Thyroid gland (tissue), 4 donors: ENCODE measurements around the gene SLC2A13. TPM values are rescaled to one million over a fixed set of nuclear protein-coding genes. Genes with fewer than 3 reads are reported as not detected.

Experiments
- DNase-seq, 2 donors: peaks; one replicate each; pipeline ENCODE4 v3.0.0-alpha.2; 2019
- H3K27ac ChIP-seq, 3 donors: fragments of 200-600 bp; sonication (generic); 1 replicate in 2 of 3; 2 replicates in 1 of 3; pipeline ENCODE4 v1.5.1; 2016 to 2019; ENCODE audit warnings: mild to moderate bottlenecking in 1 of 3, moderate library complexity in 1 of 3
- H3K27me3 ChIP-seq: fragments of 200-600 bp; sonication (generic); one replicate; pipeline ENCODE4 v1.5.1; 2019
- H3K36me3 ChIP-seq, 2 donors: fragments of 200-600 bp; sonication (generic); one replicate each; pipeline ENCODE4 v1.5.1; 2016 to 2019
- H3K4me1 ChIP-seq, 2 donors: fragments of 200-600 bp; sonication (generic); one replicate each; pipeline ENCODE4 v1.5.1; 2017 to 2019
- H3K4me3 ChIP-seq, 3 donors: fragments of 200-600 bp; sonication (generic); replicated peaks in 1 of 3; 1 replicate in 2 of 3; 2 replicates in 1 of 3; pipeline ENCODE4 v1.5.1; 2016; ENCODE audit warnings: mild to moderate bottlenecking in 1 of 3
- H3K9me3 ChIP-seq: fragments of 200-600 bp; sonication (generic); one replicate; pipeline ENCODE4 v1.5.1; 2017
- CTCF ChIP-seq, 6 experiments: fragments of 200-600 bp in 3 of 6; fragments of 450-650 bp in 3 of 6; sonication (generic) in 3 of 6; IDR thresholded peaks; one replicate each; pipeline ENCODE4 v1.5.1; 2016 to 2019; ENCODE audit warnings: antibody characterized with exemption in 6 of 6, mild to moderate bottlenecking in 2 of 6, inconsistent platforms in 1 of 6, moderate library complexity in 1 of 6
- POLR2A ChIP-seq, 2 donors: fragments of 450-650 bp; IDR thresholded peaks; one replicate each; pipeline ENCODE4 v1.6.1; 2017; ENCODE audit warnings: antibody characterized with exemption in 2 of 2, mild to moderate bottlenecking in 2 of 2, moderate library complexity in 1 of 2
- WGBS, 2 donors: methylation state at CpG; one replicate each; pipeline ENCODE4 v1.1.5; 2017; 5-methylcytosine and 5-hydroxymethylcytosine counted together
- intact Hi-C: fragments of 100-400 bp; cut with DNase I; formaldehyde crosslinking; loops from one replicate; pipeline ENCODE4 v1.15.1; 2023
- total RNA-seq, 4 donors: library from RNA; depleted of rRNA; stranded (reverse); fragments of >200 nt; gene quantifications; one replicate each; pipeline ENCODE4 v1.2.3, GENCODE V29; 2016

Gene SLC2A13
- total RNA-seq, 4 donors from 2014 or later, result 9.8 to 21.3 (median 10.0) TPM

- Histone ChIP-seq H3K4me1 (no peaks in the 10 kb centered on the region), H3K27ac (no peak overlapping the region), H3K27me3 (no peaks in the 10 kb centered on the region), H3K36me3 (no peaks in the 10 kb centered on the region), H3K4me3 (no peak overlapping the region), H3K9me3 (no peaks in the 10 kb centered on the region)
- WGBS, 2 donors, result 90 to 100% methylated on average over 2 of the region's 2 CpGs
- DNase-seq, result no peak
- intact Hi-C loops, result no loop called here
- TF ChIP-seq CTCF (IDR thresholded peaks at IDR 0.05), result no peak
- TF ChIP-seq POLR2A (IDR thresholded peaks at IDR 0.05), result no peak
Measured at GRCh38 chr12:40078266-40078665, 27.6 kb downstream of the SLC2A13 start.

GRCh38 chr12:40075458-40075857 lies 30.4 kb downstream of the SLC2A13 start:
- H3K36me3 ChIP-seq, result no peaks in the 10 kb centered on the region
- H3K9me3 ChIP-seq, result no peaks in the 10 kb centered on the region
- intact Hi-C loops, result no loop called here
- TF ChIP-seq POLR2A (IDR thresholded peaks at IDR 0.05) (no peak), CTCF (IDR thresholded peaks at IDR 0.05) (no peak)
- no peak overlapping the region for H3K4me3 ChIP-seq
- no peaks in the 10 kb centered on the region for H3K27me3 ChIP-seq
- no peak for DNase-seq
- H3K4me1 ChIP-seq, result no peaks in the 10 kb centered on the region
- no peak overlapping the region for H3K27ac ChIP-seq

GRCh38 chr12:40068416-40068815 lies 37.5 kb downstream of the SLC2A13 start:
- Histone ChIP-seq H3K4me1 (no peaks in the 10 kb centered on the region), H3K27ac (no peak overlapping the region), H3K4me3 (no peak overlapping the region), H3K27me3 (no peaks in the 10 kb centered on the region), H3K36me3 (no peaks in the 10 kb centered on the region), H3K9me3 (no peaks in the 10 kb centered on the region)
- no peak for TF ChIP-seq POLR2A (IDR thresholded peaks at IDR 0.05)
- TF ChIP-seq CTCF (IDR thresholded peaks at IDR 0.05), result no peak
- no peak for DNase-seq
- WGBS, 2 donors, result 87 to 97% methylated on average over 2 of the region's 2 CpGs
- intact Hi-C loops, result no loop called here

DNA sequence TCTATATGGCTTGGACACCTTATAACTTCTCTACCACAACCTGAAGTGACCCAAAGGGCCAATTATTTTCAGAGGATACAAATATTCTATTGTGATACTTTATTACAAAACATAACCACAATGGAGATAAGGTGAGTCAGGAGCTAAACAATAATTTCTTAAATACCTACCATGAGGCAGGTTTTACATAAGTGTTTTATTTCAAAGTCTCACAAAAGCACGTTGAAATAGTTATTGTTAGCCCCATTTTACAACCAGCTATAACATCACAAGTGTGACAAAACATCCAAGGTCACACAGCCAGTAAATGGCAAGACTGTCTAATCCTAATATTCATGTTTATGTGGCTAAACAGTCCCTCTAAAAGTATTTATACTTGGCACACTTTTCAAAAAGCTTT lies 40.2 kb downstream of the SLC2A13 start:
- WGBS, 2 donors, result 42 to 43% methylated on average over 1 of the region's 1 CpG
- H3K27me3 ChIP-seq, result no peaks in the 10 kb centered on the region
- H3K27ac ChIP-seq, result no peak overlapping the region
- H3K36me3 ChIP-seq, result no peaks in the 10 kb centered on the region
- H3K9me3 ChIP-seq, result no peaks in the 10 kb centered on the region
- DNase-seq, result no peak
- intact Hi-C loops, result no loop called here
- no peaks in the 10 kb centered on the region for H3K4me1 ChIP-seq
- no peak overlapping the region for H3K4me3 ChIP-seq
- TF ChIP-seq POLR2A (IDR thresholded peaks at IDR 0.05) (no peak), CTCF (IDR thresholded peaks at IDR 0.05) (no peak)

DNA sequence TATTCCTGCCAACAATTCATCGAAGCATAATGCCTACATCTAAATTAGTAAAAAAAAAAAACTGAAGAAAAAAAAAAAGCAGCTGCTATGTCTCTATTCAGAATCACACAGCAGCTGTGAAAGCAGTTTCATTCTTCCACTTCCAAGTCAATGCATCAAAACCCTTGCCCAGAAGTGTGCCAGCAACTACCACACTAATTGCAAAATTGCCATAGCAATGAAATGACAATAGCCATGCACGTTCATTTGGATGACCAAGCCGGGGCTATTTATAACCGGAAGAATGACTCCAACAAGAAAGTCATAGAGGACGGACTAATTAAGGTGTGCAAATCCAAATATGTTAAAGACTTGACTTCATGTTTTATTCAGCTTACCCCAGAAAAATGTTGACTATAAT lies 42.5 kb downstream of the SLC2A13 start:
- no peak for DNase-seq
- no peak for TF ChIP-seq CTCF (IDR thresholded peaks at IDR 0.05)
- TF ChIP-seq POLR2A (IDR thresholded peaks at IDR 0.05), result no peak
- intact Hi-C loops, result no loop called here
- H3K27me3 ChIP-seq, result no peaks in the 10 kb centered on the region
- no peak overlapping the region for H3K27ac ChIP-seq
- no peak overlapping the region for H3K4me3 ChIP-seq
- H3K4me1 ChIP-seq, result no peaks in the 10 kb centered on the region
- no peaks in the 10 kb centered on the region for H3K9me3 ChIP-seq
- 82 to 87% methylated on average over 5 of the region's 5 CpGs for whole genome bisulfite sequencing, 2 donors
- no peaks in the 10 kb centered on the region for H3K36me3 ChIP-seq
